Stromal cell of bone marrow (primary cell): ENCODE results near the gene SNAI3.

Experiments
- DNase-seq: peaks from one replicate; pipeline ENCODE4 v3.0.0-alpha.2; 2012; ENCODE audit warnings: low read depth

The SNAI3 gene

GRCh38 chr16:88667461-88667860 is 18.8 kb downstream of the SNAI3 start:
- DNase-seq, result no peak

- no peak for DNase-seq
Observed at GRCh38 chr16:88665570-88665969, 20.7 kb downstream of the SNAI3 start.

- DNase-seq, result no peak
Observed at GRCh38 chr16:88665148-88665547, 21.2 kb downstream of the SNAI3 start.

GRCh38 chr16:88662843-88663606 is 23.3 kb downstream of the SNAI3 start, which contains the start of gene MVD:
Gene MVD (minus strand): TSS chr16:88663091. CDS start chr16:88663080, 11 bp downstream.
- peak; percentile 95 for DNase-seq

- DNase-seq, result no peak
Observed at GRCh38 chr16:88662222-88662842, 24.0 kb downstream of the SNAI3 start.

GRCh38 chr16:88661468-88661867 is 24.8 kb downstream of the SNAI3 start:
- DNase-seq, result no peak

- no peak for DNase-seq
Observed at GRCh38 chr16:88659160-88659559, 27.1 kb downstream of the SNAI3 start.

GRCh38 chr16:88658714-88659113 is 27.6 kb downstream of the SNAI3 start:
- DNase-seq, result no peak

- no peak for DNase-seq
Observed at GRCh38 chr16:88657371-88657770, 28.9 kb downstream of the SNAI3 start.

GRCh38 chr16:88656291-88656980 is 29.9 kb downstream of the SNAI3 start:
- no peak for DNase-seq

- no peak for DNase-seq
Observed at GRCh38 chr16:88655733-88656281, 30.5 kb downstream of the SNAI3 start.

GRCh38 chr16:88655053-88655732 is 31.1 kb downstream of the SNAI3 start:
- DNase-seq, result no peak

GRCh38 chr16:88654363-88655052 is 31.8 kb downstream of the SNAI3 start:
- DNase-seq, result no peak

- no peak for DNase-seq
Observed at GRCh38 chr16:88653596-88654362, 32.5 kb downstream of the SNAI3 start.

GRCh38 chr16:88653101-88653500 is 33.2 kb downstream of the SNAI3 start:
- no peak for DNase-seq

GRCh38 chr16:88652762-88653063 is 33.6 kb downstream of the SNAI3 start:
- DNase-seq, result no peak

- no peak for DNase-seq
Observed at GRCh38 chr16:88651989-88652761, 34.1 kb downstream of the SNAI3 start.

- no peak for DNase-seq
Observed at GRCh38 chr16:88651276-88651988, 34.9 kb downstream of the SNAI3 start.

- peak; percentile 26 for DNase-seq
Observed at GRCh38 chr16:88650749-88651275, 35.5 kb downstream of the SNAI3 start, which contains the start of gene CYBA. Gene CYBA (minus strand): TSS chr16:88651053. CDS start chr16:88651013, 40 bp downstream.
